NK-92 treated with Interleukin-12 subunit alpha and Interleukin-12 subunit beta, amount 100 ng/mL, for 24 hours (cell line): ENCODE data around the gene TIGD3.

Source experiments
- DNase-seq: peaks from one replicate; lab custom pipeline; 2025; lab: John Stamatoyannopoulos, UW

TIGD3 gene, protein sequence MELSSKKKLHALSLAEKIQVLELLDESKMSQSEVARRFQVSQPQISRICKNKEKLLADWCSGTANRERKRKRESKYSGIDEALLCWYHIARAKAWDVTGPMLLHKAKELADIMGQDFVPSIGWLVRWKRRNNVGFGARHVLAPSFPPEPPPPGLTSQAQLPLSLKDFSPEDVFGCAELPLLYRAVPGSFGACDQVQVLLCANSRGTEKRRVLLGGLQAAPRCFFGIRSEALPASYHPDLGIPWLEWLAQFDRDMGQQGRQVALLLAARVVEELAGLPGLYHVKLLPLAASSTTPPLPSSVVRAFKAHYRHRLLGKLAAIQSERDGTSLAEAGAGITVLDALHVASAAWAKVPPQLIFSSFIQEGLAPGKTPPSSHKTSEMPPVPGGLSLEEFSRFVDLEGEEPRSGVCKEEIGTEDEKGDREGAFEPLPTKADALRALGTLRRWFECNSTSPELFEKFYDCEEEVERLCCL

DNA sequence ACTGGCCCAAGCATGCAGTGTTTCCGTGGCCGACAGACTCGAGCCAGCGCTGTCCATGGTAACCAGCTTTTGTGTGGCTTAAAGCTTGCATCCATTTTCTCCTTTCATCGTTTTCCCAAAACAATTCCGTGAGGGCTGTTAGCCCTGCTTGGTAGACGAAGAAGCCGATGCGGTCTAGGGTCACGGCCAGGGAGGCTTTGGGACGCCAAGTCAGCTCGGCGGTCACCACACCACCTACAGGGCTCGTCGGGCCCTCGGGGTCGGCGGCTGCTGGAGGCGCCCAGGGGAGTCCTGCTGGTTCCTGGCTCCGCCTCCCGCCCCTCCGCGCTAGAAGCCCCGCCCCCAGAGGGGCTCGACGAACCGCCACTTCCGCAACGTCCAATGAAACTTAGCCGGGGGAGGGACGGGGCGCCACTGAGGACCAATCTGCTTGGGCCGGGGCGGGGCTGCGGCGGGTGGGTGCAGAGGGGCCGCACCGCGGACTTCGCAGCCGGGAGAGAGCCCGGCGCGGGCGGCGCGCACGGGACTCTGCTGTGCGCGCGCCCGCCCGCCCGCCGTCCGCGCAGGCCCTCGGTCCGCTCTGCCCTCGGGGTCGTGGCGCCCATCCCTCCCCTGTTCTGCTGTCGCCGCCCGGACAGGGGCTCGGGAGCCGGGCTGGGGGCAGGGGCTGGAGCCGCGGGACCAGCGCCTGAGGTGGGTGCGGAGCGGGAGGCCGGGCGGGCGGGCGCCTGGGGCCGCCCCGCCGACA lies at the start of gene TIGD3:
Gene TIGD3, plus strand, starts transcription at position 487 of the 748 bp plus-strand sequence. CDS start 1,058 bp downstream, outside the sequence.
- DNase-seq, result peak; percentile 94

DNA sequence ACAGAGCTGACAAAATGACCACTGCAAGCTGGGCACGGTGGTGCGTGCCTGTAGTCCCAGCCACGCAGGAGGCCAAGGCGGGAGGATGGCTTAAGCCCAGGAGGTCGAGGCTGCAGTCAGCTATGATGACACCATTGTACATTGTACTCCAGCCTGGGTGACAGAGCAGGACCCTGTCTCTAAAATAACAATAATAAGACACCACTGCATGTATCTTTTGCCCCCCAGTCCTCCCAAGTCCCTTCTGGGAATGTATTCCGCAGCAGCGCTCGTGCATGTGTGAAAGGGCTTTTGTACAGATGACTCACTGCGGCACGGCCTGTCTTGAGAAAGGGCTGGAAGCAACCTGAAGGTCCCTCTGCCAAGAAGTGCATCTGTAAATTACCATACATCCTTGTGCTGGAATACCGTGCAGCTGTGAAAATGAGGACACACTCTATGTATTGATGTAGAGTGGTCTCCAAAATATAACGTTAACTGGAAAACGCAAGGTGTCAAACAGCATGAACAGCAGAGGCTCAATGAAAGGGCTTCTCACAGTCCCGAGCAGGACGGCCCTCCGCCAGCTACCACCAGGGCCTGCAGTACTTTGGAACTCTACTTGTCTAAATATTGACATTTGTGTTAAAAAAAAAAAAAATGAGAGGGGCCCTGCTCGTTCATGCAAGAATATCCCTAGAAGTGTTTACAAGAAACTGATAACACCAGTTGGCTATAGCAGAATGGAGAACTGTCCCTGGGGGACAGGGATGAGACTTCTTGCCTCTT lies 48.9 kb upstream of the TIGD3 start:
- DNase-seq, result no peak

DNA sequence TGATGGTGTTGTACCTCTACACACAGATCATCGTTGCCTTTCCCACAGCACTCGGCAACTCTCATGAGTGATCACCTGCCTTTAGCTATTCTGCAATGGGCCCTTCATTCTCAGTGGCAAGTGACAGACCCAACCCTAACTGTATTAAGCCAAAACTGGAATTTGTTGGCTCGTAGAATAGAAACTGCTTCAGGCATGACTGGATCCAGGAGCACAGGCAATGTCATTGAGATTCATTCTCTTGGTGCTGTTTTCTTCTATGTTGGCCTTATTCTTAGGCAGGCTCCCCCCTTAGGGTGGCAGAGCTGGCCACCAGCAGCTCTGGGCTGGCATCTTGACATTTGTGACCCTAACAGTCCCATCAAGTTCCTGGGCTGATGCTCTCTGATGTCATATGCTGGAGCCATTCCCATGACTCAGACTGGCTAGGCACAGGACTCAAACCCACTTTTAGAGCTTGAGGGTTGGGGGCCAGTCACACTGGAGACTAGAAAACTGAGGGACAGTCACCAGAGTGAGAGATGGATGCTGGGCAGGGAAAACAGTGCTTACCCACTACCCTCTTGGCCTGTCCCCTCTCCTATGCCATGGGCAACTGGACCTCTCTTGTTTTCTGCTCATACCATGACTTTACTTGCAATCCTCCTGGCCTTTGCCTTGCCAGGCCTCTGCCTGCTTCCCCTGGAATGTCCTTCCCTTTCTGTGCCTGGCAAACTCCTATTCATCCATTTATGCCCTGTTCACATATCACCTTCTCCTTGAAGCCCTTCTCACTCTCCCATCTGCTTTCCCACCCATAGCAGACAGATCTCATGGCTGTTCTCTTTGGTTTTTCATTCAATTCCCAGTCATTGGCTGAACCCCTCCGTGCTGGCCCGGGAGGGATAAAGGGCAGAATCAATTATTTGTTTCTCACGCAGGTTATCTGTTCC lies 47.0 kb upstream of the TIGD3 start:
- no peak for DNase-seq

DNA sequence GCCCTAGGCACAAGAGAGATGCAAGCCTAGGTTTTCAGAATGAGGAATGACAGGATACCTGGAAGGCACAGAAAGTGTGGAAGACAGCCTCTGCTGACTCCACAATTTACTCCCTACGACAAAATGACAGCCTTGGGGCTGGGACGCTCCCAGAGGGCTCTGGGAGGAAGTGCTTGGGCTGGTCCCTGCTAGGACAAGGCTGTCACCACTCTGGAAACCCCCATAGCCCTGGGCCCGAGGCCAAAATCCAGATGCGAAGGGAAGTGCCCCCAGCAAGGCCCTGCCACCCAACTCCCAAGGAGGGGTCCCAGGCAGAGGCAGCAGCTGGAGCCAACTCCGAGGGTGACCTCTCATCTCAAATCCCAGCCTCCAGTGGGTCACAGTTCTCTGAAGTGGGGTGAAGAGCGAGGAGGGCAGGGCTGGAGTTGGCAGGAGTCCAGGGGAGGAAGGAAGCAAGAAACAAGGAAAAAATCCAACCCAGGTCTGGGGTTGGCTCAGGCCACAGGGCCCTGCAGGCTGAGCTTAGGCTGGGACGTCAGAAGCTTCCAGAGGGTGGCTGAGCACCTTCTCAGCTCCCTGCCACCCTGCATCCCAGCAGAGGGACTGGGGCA lies 46.2 kb upstream of the TIGD3 start:
- no peak for DNase-seq

- no peak for DNase-seq
Observed at GRCh38 chr11:65309006-65309405, 45.5 kb upstream of the TIGD3 start.

DNA sequence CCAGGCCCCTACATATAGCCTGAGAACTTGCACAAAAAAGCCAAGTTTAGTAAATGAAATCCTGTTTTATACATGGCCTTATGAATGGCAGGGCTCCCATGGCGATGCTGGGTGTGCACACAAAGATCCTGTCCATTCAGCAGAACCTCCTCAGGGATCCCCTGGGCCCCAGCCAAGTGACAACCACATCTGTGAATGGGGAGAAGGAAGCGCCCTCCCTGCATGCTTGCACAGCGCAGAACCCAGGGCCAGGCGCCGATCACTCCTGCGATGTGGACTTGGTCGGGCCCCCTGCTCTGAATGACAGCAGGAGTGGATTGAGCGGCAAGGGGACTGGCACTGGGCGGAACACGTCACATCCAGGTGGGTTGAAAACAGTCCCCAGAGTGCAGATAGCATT lies 44.3 kb upstream of the TIGD3 start:
- DNase-seq, result no peak

- no peak for DNase-seq
Observed at GRCh38 chr11:65310736-65311135, 43.8 kb upstream of the TIGD3 start.

- DNase-seq, result no peak
Observed at GRCh38 chr11:65311170-65311678, 43.3 kb upstream of the TIGD3 start.

- DNase-seq, result no peak
Observed at GRCh38 chr11:65314501-65315203, 39.9 kb upstream of the TIGD3 start, which contains the start of gene CDC42EP2. Gene CDC42EP2, plus strand, starts transcription at chr11:65314866. Its CDS starts 6,033 bp downstream, at chr11:65320899.

DNA sequence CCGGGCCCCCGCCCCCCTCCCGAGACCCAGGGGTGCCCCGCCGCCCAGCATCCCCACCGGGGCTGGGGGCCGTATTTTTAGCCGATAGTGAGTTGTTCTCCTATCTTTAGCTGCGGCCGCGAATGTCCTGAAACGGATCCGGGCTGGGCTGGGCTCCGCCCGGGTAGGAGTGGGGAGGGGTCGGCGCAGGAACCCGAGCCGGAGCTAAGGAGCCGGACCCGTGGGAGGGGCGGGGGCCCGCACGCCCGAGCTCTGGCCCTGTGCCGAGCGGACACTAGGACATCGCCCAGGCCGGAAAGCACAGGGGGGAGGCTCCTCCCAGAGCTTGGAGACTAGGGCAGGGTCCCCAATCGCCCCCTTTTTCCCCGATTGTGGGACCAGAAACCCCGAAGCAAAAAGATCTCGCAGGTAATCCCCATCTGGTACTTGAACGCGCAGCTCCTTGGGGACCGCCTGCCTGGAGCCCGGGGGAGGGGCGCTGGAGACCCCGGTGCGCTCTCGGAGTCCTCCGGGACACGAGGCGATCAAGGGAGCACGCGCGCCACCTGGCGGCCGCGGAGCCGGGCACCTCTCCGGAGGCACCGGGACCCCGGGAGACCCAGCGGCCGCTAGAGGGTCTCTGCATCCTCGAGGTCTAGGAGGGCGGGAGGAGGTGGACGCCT lies 39.2 kb upstream of the TIGD3 start:
- peak; percentile 64 for DNase-seq

GRCh38 chr11:65315866-65316226 lies 38.7 kb upstream of the TIGD3 start:
- no peak for DNase-seq

- DNase-seq, result no peak
Observed at GRCh38 chr11:65316227-65317024, 38.1 kb upstream of the TIGD3 start.

DNA sequence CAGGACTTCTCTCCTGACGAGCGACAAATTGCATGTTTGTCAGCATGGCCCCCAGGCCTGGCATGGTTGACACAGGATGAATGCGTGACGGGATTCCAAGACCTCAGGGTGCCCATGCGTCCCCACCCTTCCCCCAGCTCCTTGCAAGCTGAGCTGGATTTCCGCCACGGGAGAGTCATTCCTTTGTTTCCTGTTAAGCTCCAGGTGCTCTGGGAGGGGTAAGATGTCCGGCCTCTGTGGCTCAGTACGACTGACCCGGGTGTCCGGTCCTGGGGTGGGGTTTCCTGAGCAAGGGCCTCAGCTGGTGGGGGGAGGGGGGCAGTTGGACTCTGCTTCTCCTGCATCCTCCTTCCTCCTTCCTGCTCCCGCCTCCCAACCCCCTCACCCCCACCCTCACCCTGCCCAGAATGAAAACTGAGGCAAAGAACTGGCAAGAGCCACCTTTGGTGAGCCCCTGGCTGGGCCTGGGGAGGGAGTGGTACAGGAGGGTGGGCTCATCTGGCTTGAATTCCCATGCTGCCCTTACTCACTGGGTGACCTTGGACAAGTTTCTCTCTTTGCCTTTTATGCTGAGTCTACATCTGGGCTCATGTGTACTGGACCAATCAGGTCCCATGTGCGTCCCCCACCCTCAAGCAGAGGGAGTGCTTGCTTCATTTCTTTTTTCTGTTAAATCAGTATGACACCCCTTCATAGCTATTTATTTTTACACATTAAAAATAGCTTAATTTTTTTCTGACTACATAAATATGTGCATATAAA lies 37.3 kb upstream of the TIGD3 start:
- DNase-seq, result no peak

DNA sequence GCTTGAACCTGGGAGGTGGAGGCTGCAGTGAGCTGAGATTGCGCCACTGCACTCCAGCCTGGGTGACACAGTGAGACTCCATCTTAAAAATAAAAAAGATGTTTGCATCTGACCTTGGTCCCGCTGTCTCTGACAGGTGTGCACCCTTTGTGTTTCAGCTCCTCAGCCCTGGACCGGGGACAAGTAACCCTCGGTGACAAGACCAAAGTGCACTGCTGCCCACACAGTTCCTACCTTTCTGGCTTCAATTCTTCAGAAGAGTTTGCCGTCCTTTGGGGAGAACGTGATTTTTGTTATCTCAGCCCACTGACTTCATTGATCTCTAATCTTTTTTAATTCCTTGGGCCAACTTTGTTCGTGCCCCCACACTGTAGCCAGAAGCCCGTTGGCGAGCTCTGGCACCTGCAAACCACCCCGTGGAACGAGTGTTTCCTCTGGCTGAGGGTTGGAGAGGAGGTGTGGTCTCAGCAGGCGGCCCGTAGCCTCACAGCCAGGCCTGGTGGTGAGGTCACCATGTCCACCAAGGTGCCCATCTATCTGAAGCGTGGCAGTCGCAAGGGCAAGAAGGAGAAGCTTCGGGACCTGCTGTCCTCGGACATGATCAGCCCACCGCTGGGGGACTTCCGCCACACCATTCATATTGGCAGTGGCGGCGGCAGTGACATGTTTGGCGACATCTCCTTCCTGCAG lies 34.0 kb upstream of the TIGD3 start:
- no peak for DNase-seq

GRCh38 chr11:65321076-65321475 lies 33.5 kb upstream of the TIGD3 start:
- DNase-seq, result no peak

DNA sequence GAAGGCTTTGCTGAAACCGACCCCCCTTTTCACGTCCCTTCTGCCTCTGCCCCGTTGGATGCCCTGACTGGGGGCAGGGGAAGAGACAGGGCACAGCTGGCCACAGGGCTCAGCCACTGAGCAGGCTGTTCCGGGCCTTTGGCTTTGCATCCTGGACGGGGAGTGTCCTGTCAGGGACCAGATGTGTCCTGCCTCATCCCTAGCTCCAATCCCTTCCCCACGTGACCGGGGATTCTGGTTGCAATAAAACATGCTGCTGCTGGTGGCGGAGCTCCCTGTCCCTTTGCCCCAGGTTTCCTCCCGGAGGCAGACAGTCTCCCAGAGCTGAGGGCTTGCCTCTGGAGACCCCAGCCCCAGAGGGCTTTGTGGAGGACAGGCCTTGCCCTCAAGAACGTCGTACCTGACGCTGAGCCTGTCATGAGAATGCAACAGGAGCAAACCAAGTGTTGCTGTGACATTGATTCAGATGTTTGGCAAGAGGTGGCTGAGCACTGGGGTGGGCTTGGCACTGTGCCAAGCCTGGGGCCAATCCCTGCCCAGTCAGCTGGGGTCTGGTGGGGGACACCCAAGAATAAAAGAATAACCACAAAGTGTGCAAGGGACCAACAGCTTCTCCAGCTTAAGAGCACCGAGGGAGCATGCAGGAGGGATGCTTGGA lies 32.6 kb upstream of the TIGD3 start:
- no peak for DNase-seq

DNA sequence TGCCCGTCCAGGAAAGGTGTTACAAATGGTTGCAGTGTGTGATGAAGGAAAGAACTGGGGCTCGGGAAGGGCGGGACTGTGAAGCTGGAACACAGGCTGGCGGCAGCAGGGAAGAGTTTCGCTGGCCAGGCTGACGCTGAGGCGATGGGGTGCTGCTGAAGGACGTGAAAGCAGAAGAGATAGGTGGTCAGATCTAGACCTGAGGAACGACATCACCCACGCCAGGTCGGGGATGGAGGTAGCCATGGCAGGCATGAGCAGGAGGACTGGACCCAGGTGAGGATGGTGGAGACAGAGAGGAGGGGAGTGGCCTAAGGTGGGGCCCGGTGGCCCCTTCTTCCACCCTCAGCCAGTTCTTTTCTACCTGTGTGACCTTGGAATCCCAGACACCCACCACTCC lies 30.7 kb upstream of the TIGD3 start:
- no peak for DNase-seq
